Erythroblast (primary cell): ENCODE results near the gene FCMR.

ENCODE experiments used
- GATA1 ChIP-seq: IDR thresholded peaks from 2 replicates; pipeline ENCODE4 v1.6.1; 2011; ENCODE audit warnings: low read depth, mild to moderate bottlenecking, control low read depth, low read length, moderate library complexity
- POLR2A ChIP-seq: IDR thresholded peaks from 2 replicates; pipeline ENCODE4 v1.6.1; 2011; ENCODE audit warnings: mild to moderate bottlenecking, low read length

DNA sequence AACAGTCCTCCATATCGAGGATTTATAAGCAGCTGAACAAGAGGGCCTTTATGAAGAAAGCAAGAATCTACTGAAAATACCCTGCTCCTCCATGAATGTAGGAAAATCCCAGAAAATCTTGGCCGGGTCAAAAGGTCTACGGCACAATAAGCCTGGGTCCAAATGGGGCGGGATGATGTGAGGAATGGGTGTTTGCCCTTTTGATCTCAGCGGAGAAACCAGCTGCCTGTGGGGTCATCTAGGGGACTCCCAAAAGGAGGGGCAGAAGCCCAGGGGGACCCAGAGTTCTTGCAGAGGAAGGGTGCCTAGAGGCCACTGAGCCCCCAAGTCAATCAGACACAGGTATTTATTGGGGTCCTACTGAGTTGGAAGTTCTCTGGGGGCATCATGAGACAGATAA lies 35.9 kb upstream of the FCMR start:
- TF ChIP-seq POLR2A (no peak), GATA1 (no peak)
